ENCODE measurements around the gene OTUB2. TPM values are rescaled to one million over a fixed set of nuclear protein-coding genes. Genes with fewer than 3 reads are reported as not detected.

The OTUB2 gene
- total RNA-seq, 1 experiment from 2014 or later, result 1.2 TPM

DNA sequence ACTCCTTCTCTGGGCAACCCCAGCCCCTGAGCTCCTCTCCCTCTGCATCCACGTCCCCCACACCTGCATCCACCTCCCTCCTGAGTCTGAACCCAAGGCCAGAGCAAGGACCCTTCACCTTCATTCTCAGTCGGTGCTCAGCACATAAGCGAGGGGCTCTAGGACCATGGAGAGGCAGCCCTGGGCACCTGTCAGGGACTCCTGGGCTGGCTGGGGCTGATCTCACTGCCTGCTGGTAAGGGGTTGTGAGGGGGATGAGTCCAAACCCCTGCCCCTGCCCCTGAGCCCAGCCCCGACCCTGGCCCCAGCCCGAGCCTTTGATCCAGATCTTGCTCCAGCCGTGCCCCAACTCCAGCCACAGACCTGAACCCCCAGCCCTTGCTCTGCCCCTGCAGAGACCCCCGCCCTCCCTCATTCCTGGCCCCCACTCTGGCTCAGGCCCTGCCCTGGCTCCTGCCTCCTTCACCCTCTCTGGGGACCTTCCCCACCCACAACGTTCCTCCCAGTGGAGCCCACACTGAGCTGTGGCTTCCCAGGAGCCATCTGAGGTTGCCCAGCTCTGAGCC, 29.9 kb upstream of the OTUB2 start:
- no peak for DNase-seq (ENCODE audit: low spot score)

DNA sequence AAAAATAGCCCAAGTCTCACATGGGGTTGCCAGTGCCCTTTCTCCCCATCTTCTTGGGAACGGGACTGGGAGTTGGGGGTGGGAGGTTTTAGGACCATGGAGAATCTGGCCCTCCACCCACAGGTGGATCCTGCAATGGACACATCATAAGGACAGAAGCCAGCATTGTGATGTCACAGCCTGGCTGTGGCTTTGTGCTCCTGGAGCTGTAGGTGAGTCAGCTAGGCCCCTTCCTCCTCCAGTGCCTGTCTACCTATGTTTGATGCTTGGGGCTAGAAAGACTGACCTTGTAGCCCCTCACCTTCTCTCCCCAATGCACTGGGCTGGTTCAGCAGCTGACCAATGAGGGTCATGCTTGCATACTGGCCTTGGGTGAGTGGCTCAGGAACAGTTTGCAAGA, 29.1 kb upstream of the OTUB2 start, which contains the start of gene CCDC197:
Gene CCDC197 (plus strand): TSS at position 220 of the 400 bp plus-strand sequence. CDS start 831 bp downstream, outside the sequence.
- DNase-seq (ENCODE audit: low spot score), result no peak

DNA sequence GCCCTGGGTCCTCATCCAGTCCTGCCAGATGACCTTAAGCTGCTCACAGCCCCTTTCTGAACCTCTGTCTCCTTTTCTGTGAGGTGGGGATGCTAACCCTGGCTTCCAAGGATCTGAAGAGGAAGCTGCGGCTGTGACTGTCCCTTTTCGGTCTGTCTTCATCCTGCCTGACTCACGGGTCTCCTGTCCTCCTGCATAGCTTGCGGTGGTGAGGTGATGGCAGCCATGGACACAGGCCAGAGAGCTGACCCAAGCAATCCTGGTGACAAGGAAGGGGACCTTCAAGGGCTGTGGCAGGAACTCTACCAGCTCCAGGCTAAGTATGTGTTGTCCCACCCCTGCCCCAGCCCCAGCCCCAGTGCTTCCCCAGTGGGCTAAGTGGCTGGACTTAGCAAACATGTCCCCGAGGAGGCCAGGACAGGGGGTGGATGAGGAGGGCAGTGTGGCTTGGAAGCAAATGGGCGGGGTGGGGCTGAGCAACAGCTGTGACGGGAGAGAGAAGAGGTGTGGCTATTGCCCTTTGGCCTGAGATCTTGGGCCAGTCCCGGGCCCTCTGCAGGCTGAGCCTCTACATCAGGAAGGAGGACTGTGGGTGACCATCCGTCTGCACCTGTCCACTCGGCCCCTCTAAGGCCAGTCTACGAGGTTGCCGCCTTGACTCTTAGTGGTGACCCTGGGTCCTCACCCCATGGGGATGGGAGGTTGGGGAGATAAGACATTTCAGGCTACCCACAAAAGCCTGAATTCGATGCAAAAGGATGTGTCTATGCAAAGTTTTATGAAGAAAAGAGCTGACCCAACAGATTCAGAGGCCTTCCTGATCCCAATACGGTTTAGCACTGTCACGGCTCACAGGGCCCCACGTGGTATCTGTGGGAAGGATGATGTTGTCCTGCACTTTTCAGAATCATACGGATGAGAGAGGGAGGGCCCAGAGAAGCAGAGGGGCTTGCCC, 27.9 kb upstream of the OTUB2 start:
- DNase-seq (ENCODE audit: low spot score), result no peak

DNA sequence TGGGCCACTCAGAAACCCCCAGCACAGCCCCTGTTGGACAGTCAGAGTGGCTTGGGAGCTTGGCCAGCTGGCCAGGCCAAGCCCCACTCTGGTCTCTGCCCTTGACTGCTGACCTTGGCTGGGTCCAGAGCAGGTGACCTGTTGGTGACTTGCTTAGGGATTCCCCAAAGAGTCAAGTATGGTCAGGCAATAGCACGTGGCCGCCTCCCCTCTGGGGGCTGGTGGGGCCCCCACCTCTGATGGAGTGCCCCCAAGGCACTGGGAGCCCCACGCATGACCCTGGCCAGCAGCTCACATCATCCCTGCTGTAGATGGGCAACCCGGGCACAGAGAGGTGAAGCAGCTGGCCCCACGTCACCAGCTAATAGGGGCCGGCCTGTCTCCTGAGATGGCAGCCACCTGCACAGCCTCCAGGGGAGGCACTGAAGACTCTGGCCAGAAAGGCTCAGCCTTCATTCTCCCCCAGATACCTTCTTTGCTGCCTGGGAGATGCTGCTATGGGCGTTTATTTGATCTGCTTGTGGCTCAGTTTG, 27.2 kb upstream of the OTUB2 start:
- DNase-seq (ENCODE audit: low spot score), result no peak

DNA sequence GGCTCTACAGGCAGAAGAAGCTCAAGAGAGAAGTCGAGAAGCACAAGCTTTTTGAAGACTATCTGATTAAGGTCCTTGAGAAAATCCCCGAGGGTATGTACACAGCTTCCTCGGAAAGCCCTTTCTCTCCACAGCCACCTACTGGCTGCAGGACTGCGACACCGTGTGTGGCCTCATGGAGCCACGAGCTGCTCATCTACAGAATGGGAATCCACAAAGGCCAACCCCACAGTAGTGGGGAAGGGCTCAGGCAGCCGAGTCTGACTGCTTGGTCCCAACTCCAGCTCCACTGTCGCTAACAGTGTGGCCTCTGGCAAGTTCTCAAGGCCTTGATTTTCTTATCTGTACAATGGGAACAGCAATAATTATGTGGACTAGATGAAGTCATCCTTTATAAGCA, 26.6 kb upstream of the OTUB2 start:
- no peak for DNase-seq (ENCODE audit: low spot score)

DNA sequence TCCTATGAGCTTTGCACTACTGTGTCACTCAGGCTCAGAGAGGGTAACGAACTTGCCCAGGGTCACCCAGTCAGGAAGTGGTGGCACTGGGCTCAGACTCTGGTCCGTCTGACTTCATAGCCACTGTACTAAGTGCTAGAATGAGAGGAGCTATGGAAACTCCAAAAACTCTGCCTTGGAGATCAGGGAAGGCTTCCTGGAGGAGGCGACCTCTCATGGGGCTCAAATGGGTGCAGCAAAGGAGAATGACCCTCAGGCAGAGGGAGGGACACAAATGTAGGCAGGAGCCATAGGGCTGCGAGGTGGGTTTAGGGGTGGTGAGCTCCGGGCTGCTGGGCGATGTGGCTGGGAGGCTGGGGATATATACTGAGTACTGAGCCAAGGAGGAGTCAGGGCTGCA, 25.9 kb upstream of the OTUB2 start:
- no peak for DNase-seq (ENCODE audit: low spot score)

DNA sequence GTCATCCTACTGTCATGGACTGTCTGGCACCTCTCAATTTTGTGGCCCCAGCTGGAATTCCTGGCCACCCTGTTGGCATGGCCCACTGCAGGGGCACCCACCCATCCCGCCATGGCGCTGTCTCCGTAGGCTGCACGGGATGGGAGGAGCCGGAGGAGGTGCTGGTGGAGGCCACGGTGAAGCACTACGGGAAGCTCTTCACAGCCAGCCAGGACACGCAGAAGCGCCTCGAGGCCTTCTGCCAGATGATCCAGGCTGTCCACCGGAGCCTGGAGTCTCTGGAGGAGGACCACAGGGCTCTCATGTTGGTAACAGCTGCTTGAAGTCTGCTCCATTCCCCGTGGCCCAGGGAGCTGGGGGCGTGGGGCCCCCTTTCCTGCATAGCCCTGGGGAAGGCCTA, 25.1 kb upstream of the OTUB2 start:
- no peak for DNase-seq (ENCODE audit: low spot score)

DNA sequence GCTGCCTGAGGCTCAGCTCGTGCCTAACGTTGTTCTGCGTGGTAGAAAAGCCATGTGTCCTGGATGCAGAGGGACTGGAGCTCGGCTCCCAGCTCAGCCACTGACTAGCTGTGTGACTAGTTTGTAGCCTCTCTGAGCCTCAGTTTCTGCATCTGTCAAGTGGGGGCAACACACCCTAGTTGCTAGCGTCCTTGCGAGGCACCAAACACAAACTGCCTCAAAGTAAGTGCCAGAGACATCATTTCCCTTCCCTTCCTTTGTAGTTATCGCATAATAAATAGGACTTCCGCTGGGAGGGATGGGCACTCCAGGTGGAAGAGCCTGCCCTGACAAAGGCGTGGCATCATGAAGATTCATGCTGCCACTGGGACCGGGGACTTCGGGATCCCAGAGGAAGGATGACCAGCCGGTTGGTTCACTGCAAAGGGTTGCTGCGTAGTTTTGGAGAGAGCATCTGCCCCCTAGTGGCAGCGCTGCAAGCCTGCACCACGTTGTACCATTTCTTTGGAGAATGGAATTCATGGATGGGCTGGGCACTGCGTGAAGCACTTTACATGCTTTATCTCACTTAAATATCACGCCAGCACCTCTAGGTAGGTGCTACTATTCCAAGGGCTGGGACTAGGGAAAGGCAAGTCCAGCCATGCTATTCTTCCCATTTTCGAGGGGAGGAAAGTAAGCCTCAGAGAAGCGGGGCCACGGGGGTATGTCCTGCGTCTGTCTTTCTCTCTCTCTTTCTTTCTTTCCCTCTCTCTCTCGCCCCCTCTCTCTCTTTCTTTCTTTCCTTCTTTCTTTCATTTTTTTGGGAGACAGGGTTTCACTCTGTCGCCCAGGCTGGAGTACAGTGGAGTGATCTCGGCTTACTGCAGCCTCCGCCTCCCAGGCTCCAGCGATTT, 24.4 kb upstream of the OTUB2 start:
- DNase-seq (ENCODE audit: low spot score), result peak; percentile 63

DNA sequence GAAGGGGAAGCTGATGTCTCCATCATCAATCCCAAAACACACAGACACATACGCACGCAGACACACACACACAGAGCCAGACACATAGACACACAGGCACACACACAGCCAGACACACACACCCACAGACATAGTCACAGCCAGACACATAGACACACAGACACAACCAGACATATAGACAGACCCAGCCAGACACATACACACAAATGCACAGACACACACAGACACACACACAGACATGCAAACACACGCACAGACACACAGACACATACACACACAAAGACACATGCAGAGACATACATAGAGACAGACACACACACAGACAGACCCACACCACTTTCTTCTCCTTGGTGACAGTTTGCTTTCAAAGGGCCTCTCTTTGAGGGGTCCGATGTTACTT, 22.7 kb upstream of the OTUB2 start:
- DNase-seq (ENCODE audit: low spot score), result no peak

DNA sequence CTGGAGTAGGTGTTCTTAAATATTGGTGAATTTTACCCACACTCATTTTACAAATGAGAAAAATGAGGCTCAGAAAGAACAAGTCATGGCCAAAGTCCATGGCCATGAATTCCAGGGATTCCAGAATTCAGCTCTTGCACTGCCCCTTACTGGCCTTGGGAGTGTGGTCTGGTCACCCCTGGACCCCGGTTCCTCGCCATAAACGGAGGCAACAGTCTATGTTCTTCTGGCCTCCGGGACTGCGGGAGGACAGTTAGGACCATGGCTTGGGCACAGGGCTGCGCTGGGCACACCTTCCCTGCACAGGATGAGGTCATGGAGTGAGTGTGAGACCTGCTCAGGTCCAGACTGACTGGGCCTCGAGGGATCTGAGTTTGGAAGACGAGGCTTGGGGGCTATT, 22.1 kb upstream of the OTUB2 start:
- no peak for DNase-seq (ENCODE audit: low spot score)

DNA sequence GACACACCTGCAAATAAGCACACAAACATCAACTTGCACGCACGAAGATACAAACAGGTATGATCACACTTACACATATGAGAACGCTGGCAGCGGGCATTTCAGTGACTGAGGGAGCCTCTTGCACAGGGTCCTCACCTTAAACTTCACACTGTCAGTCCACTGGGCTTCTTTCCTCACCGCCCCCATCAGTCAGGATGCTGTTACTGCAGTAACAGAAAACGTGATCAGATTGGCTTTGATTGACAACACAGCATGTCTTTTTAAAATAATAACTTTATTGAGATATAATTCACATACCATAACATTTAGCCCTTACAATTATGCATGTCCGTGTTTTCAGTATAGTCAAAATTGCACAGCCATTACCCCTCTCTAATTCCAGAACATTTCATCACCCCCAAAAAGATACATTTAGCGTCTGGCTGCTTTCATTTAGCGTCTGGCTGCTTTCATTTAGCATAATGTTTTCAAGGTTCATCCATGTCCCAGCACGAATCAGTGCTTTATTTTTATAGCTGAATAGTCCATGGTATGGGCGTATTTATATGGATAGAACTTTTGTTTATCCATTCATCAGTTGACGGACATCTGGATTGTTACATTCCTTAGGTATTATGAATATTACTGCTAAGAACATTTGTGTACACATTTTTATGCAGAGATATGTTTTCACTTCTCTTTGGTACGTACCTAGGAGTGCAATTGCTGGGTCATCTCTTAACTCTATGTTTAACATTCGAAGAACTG, 20.6 kb upstream of the OTUB2 start:
- no peak for DNase-seq (ENCODE audit: low spot score)

DNA sequence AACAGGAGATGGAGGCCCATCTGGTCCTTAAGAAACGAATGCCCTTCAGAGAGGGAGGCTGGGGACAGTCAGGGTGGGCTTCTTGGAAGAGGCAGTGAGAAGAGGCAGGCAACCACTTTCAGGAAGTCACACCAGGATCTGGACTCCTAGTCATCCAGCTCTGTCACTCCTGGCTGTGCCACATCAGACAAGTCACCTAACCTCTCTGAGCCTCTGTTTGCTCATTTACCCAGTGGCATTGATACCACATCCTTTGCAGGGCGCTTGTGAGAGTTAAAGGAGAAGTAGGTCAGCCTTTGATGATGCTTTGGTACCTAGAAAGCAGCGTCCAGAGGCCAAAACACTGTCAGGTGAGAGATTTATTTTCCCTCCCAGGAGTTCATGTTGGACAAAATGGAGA, 17.9 kb upstream of the OTUB2 start:
- no peak for DNase-seq (ENCODE audit: low spot score)

DNA sequence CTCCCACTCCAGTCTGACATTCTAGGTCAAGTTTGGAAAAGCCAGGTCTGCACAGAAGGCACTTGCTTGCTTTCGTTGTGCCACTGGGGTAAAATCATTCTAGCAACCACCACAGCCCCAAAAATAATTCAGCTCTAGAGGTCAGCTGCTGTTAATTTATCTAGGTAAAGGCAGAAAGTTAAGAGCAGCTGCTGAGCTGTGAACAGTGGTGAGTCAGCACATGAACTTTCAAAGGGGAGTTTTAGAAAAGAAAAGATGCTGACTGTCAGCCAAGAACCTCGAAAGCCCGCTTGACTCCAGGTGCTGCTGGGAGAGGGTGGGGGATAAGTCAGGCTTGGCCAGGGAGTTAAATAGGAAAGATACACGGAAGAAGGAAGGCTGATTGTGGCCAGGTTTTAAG, 16.4 kb upstream of the OTUB2 start:
- DNase-seq (ENCODE audit: low spot score), result peak; percentile 76

DNA sequence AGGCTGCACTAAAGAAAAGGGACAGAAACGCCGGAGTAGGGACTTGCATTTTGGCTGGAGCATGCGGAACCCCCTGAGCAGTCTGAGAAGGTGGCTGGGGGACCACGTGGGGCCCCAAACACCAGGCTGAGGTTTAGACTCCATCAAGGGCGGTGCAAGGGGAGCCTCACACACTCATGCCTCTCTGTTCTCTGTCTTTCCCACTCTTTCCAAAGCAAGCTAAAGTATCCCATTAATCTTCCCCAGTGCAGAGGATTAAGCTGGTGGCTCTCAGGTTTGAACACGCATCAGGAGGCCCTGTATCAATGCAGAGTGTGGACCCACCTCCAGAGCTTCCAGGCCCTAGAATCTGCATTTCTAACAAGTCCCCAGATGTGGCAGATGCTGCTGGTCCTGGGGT, 15.5 kb upstream of the OTUB2 start:
- no peak for DNase-seq (ENCODE audit: low spot score)

DNA sequence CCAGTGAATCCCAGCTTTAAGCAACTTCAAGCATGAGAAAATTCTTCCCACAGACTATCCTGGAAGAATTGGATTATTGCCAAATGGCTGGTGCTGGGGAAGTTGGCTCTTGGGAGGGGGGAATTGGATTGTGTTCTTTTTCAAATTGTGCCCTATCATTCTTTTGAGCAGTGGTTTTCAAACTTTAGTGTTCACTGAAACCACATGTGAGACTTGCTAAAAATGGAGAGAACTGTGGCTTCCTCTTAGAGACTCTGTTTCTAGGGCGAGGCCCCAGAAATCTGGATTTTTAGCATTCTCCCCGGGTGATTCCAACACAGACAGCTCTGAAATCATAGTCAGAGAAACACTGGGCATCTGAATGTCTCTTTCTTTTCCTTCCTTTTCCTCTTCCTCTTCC, 14.3 kb upstream of the OTUB2 start:
- peak; percentile 18 for DNase-seq (ENCODE audit: low spot score)

DNA sequence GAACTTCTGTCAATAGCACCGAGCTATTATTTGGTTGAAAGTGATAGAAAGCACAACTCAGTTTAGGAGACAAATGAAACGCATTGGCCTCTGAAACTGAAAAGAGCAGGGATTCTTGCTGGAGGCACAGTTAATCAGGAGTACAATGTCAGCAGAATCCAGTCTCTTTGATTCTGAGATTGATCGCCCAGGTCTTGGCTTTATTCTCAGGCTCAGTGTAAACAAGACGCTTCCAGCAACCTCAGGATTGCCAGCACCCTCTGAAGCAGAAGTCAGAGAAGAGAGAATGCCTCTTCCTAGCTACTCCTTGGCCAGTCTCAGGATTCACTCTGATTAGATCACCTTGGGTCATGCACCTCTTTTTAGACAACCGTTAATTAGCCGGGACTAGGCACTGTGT, 11.8 kb upstream of the OTUB2 start:
- DNase-seq (ENCODE audit: low spot score), result no peak

DNA sequence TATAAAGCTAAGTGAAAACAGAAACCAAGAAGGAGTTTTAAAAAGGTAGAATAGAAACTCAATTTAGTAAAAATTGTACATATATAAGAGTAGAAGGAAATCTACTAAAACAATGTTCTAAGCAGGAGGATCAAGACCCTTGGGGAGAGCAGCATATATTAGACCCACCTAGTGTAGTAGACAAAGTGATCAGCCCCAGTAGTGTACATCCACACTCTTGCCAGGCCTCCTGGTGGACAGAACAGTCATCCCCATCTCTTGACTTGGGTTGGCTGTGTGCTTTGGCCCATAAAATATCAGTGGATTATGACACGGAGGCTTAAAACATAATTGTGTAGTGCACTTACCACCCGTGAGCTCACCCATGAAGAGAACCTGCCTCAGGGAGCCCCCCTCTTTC, 10.9 kb upstream of the OTUB2 start:
- no peak for DNase-seq (ENCODE audit: low spot score)

DNA sequence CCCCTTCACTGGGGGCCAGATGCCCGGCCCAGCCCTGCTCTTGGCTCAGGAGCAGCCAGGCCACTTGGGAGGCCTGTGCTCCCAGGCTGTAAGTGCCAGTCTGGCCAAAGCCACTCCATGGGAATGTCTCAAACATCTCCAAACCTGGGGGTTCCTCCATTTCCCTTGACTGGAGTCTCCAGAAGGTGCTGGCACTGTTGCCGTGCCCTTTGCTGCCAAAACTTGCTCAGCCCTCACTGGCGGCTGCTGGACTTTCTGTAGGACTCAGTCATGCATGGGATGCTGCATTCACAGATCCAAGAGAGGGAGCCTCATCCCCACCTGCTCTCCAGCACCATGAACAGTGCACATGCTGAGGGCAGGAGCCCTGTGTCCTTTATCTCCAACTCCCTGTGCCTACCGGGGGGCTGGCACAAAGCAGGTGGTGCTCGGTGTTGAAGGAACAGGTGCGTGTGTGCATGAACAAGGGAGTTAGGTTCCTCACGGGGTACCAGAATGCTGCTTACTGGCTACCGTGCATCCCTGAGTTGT, 9.6 kb upstream of the OTUB2 start:
- DNase-seq (ENCODE audit: low spot score), result no peak

DNA sequence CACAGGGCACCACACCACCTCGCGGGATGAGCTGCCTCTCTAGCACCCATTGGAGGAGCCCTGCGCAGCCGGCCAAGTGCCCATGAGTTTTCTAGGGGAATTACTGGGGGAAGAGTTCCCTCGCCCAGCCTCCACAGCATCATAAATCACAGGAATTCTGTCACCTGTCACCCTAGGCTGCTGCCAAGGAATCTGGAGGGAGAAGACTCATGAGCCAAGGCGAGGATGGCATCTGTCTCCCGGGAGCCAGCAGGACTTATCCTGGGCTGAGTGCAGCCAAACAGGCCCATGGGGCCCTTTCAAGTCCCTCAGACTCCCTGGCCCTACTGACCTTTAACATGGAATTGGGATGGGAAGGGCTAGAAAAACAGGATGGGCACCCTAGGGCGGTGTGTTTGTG, 7.8 kb upstream of the OTUB2 start:
- DNase-seq (ENCODE audit: low spot score), result no peak

DNA sequence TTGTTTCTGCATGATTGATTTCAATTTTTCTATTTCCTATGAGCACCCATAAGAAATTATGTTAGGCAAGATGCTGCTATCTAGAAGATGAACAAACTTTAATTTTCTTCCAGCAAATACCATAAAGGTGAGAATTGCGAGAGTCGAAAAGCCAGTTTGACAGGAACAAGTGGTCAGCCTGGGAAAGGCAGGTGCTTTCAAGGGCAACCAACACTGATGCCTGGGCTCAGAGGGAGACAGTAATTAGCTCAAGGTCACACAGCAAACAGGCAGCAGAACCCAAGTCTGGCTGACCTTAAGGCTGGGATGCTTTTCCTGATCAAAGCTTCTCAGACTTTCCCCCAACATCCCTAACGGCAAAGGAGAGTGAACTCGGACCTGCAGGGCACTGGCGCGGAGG, 6.8 kb upstream of the OTUB2 start:
- DNase-seq (ENCODE audit: low spot score), result no peak

DNA sequence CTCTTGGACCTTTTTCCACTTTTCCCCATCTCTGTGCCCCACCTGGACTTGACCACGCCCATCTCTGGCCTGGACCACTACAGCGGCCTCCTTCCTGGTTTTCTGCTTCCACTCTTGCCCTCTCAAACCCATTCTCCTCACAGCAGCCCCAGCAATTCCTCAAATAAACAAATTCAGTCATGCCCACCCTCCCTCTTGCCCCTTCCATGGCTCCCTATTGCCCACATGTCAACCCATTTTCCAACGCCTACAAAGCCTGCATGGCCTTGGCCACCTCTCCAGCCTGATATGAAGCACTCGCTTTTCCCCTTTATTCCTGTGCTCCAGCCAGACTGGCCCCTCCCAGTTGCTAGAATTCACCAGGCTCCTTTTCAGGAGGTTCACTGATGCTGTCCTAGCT, 5.9 kb upstream of the OTUB2 start:
- DNase-seq (ENCODE audit: low spot score), result no peak

Data from A172 (cell line).